Right lobe of liver (tissue), 4 donors: ENCODE measurements around the gene MAP3K4.

Experiments
- POLR2A ChIP-seq: fragments of 450-650 bp; IDR thresholded peaks from one replicate; pipeline ENCODE4 v1.6.1; 2017; ENCODE audit warnings: antibody characterized with exemption, mild to moderate bottlenecking
- TF ChIP-seq, protein P1 (sequence below), 4 donors: fragments of 200-600 bp in 3 of 4; fragments of 450-650 bp in 1 of 4; IDR thresholded peaks; one replicate each; pipeline versions ENCODE4 v1.5.1 to v1.8.0; 2016 to 2022; ENCODE audit warnings: antibody characterized with exemption in 4 of 4, mild to moderate bottlenecking in 2 of 4
- donor health status: DM: no; HTN: no; CAD: no.
- donor health status: DM: no; HTN: no; CAD: no.
- donor health status: DM: no; HTN: yes; CAD: no.

DNA sequence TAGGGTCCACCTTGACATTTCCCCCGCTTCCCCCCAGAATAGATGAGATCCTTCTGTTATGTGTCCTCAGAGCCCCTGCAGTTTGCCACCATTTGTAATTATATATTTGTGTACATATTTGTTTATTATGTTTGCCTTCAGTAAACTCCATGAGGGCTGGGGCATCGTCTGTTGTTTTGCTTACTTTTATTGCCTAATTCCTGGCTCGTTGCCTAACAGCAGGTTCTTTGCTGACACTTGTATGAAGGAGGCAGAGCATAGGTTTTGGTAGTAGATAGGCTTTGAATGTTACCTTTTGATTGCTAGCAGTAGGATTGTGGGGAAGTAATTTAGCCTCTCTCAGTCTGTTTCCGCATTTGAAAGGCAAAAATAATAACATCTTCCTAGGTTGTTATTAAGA is 9.9 kb downstream of the MAP3K4 start:
- TF ChIP-seq, protein P1, sequence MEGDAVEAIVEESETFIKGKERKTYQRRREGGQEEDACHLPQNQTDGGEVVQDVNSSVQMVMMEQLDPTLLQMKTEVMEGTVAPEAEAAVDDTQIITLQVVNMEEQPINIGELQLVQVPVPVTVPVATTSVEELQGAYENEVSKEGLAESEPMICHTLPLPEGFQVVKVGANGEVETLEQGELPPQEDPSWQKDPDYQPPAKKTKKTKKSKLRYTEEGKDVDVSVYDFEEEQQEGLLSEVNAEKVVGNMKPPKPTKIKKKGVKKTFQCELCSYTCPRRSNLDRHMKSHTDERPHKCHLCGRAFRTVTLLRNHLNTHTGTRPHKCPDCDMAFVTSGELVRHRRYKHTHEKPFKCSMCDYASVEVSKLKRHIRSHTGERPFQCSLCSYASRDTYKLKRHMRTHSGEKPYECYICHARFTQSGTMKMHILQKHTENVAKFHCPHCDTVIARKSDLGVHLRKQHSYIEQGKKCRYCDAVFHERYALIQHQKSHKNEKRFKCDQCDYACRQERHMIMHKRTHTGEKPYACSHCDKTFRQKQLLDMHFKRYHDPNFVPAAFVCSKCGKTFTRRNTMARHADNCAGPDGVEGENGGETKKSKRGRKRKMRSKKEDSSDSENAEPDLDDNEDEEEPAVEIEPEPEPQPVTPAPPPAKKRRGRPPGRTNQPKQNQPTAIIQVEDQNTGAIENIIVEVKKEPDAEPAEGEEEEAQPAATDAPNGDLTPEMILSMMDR (IDR thresholded peaks at IDR 0.05): no peak
- no peak for TF ChIP-seq POLR2A
